Stimulated activated CD4-positive, alpha-beta T cell treated with anti-CD3 and anti-CD28 coated beads, Interleukin-15, amount 100 ng/mL, for 48 hours (primary cell): Measurements from ENCODE around the gene LRMDA.

Experiments
- DNase-seq, 2 donors: peaks; one replicate each; pipeline ENCODE4 v3.0.0-alpha.2; 2020; ENCODE audit warnings: low read depth in 2 of 2

Gene LRMDA

DNA sequence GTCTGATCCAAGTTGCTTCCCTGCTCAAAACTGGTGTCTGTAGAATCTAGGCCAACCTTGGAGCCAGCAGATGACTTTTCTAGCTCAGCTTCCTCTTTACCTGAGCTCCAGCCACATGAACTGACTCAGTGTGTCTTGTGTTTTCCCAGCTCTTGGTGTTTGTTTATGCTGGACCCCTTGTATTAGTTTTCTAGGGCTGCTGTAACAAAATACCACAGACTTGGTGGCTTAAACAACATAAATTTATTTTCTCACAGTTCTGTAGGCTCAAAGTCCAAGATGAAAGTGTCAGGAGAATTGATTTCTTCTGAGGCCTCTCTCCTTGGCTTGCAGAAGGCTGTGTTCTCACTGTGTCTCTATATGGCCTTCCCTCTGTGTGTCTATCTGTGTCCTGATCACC, 45.1 kb downstream of the LRMDA start:
- no peak for DNase-seq

DNA sequence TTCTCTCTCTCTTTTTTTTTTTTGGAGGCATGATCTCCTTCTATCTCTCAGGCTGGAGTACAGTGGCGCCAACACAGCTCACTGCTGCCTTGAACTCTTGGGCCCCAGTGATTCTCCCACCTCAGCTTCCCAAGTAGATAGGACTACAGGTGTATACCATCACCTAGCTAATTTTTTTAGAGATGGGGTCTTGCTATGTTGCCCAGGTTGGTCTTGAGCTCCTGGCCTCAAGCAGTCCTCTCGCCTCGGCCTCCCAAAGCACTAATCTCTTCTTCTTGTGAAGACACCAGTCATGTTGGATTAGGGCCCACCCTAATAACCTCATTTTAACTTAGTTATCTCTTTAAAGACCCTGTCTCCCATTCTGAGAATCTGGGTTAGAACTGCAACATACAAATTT, 45.6 kb downstream of the LRMDA start:
- no peak for DNase-seq

DNA sequence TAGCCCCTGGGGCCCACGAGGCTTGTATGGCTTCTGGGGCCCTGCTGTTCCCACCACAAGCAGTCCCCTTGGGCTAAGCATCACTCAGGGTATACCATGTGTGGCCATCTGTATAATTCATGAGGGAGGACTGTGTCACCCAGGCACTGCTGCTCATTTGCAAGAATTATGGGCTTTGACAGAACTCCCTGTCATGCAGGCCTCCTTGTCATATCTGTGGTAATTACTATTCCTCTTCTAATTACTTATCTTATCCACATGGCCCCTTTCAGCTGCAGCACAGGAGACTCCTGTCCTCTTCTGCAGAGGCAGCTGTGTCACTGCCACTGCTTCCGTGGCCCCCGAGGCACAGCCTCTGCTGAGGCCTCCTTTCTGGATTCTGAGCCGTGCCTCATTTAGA, 46.3 kb downstream of the LRMDA start:
- no peak for DNase-seq

DNA sequence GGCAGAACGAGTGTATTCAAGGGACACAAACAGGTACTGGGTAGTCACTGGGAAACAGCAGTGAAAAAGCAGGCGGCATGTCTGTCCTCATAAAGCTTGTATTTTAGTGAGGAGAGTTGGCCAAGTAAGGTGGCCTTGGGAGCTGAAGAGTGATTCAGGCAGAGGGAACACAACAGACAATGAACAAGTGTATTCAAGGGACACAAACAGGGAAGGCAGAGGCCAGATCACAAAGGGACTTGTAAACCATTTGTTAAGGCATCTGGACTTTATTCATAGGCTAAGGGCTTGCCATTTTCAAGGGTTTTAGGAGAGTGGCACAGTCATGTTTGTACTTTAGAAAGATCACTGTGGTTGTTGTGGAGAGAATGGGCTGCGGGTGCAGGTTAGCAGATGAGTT, 49.0 kb downstream of the LRMDA start:
- no peak for DNase-seq

DNA sequence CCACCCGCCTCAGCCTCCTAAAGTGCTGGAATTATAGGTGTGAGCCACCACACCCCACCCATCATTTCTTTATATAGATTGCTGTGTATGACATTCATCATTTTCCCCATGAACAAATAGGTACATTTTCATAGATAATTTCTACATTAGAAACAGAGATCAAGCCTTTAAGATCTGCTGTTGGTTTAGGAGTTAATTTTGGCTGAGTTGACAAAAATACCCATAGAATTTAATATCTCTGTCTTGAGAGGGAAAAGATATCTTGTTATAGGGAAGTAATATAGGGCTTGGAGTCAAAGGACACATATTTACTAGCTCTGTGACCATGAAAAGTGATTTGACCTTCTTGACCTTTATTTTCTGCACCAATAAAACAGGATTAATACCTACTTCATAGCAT, 51.8 kb downstream of the LRMDA start:
- no peak for DNase-seq

DNA sequence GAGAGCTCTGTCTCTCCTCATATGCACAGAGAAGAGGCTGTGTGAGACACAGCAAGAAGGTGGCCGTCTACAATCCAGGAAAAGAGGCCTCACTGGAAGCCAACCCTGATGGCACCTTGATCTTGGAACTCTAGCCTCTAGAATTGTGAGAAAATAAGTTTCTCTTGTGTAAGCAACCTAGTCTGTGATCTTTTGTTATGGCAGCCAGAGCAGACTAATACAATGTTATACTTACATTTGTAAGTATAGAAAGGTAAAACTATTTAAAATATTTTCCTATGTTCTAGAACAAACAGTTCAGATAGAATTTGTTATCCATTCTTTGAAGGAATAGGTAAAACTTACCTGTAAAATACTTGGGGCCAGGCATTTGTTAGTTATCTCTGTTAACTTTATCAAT, 53.3 kb downstream of the LRMDA start:
- DNase-seq, result no peak

DNA sequence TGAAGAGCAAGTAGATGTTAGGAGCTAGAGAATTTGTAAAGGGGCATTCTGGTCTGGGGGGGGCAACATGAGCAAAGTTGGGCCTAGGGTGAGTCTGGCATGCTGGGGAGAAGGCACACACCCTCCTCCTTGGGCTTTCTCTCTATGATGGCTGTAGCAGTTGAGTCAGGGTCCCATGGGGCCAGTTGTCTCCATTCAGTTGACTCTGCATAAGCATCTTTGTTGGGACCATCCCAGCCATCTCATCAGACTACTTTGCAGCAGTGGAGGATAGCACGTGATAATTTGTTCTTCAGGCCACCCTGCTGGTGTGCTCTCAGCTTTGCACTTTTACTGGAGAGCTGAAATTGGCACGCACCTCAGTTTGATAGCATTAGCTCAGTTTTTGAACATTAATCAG, 55.2 kb downstream of the LRMDA start:
- DNase-seq, result no peak

DNA sequence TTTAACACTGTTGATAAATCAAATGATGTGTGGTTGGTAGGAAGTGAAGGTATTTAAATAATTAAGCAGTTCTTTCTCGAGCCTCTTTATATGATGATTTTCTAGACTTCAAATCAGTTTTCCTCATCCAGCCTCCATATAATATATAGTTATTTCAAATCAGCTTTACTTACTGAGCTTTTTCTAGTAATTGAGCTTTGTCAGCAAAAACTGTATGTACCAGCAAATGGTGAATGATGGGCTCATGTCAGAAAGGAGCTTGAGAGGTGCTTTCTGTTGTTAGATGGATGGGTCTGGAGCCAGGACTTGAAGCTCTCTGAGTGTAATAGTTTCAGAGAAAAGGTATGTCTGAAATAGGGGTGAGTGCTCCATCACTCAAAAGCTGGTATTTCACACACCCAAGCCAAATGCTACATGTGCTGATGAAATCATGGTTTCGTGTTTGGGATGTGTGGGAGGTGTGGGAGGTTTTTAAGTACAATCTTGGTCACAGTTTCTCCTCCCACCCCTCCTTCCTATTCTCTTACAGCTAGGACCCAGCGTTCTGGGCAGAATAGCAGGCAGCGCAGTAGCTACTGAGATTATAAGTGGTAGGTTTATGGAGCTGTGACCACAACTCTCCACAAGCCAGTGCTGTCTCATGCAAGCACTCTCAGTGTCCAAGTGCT, 55.8 kb downstream of the LRMDA start:
- no peak for DNase-seq

DNA sequence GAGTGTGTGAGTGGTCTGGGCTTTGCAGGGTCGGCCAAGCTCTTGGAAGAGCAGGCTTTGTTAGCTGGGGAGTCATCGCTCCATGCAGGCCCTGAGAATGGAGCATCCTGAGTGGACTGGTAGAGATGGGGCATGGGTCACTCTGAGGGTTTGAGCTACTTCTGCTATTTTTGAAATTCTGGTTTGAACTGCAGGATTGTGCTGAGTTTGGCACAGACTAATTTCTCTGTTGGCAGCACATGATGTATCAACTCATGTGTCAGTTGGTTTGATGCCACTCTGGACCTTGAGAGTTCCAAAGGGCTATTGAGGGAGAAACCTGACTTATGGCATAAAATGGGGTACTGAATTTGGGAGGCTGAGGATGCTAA, 56.3 kb downstream of the LRMDA start:
- no peak for DNase-seq

DNA sequence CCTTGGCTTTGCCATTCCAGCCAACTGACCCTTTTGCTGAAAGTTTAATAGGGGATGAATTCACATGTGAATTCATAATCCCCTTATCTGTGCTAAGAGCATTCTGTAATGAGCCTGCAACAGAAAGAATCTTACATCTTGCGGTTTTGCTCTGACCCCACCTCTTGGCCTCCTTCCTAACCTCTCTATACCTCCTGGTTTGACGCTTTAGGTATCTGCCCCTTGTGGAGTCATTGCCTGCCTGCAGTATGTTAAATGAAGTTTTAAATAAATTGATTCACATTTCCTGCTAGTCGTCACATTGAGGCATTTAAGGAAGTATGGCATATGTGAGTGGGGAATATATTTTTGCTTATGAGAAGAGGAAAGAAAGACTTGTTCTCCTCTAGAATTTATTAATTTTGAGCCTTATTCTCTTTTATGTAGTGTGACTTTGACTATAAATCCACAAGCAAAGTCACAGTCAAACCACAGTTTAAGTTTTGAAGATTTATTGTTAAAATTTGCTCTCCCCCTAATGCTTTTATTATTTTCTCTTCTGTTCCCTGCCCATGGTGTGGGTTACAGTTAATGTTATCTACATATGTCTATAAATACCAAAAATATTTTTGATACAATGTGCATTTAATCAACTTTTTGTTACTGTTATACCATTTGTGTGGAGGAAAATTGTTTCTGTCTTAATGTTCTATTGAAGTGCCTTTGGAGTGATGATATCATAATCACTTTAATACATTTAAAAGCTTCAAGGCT, 60.9 kb downstream of the LRMDA start:
- no peak for DNase-seq

DNA sequence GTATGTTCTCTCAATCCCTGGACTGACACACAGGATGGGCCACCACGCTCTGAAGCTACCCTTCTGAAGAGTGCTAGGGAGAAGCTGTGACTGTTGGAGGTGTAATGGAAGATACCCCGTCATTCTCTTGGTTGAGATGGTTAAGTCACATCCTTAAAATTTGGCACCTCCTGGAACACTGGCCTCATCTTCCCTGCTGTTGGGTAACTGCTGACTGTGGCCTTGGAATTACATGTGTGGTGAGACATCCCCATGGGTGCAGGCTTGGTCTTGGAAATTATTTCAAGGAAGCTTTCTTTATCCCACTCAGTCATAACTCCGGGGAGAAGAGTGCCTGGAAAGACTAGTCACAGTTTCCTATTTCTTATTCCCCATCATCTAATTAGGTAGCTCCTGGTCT, 62.0 kb downstream of the LRMDA start:
- DNase-seq, result no peak

DNA sequence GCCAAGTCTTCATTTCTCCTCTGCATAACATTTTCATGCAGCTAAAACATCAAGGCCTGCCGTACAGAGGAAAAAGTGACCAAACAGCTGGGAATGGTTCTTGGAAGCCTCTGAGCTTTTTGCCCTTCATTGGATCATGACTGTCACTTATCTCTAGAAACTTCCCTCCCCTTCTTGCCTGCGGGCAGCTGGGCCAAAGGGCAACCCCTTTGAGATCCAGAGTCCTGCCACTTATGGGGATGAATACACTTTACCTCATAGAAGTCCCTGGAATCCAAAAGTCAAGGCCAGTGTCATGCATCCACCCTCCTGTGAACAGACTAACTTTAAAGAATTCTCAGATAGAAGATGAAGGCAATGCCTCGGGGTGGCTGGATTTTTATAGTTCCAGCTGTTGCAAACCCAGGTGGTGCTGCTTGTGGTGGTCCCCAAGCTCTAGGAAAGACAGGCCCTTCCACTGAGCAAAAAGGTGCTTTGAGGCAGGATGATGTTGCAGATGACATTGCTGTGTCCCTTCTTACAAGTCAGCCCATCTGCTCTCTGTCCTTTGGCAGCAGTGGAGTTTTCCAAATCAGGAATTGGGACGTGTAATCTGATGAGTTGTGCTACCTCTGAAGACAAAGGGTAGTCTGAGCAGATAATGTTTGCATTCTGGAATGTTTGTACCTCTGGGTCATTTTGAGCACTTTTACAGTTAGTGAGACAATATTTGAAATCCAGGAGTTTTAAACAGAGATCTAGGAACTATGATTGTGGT, 64.2 kb downstream of the LRMDA start:
- DNase-seq, result no peak

DNA sequence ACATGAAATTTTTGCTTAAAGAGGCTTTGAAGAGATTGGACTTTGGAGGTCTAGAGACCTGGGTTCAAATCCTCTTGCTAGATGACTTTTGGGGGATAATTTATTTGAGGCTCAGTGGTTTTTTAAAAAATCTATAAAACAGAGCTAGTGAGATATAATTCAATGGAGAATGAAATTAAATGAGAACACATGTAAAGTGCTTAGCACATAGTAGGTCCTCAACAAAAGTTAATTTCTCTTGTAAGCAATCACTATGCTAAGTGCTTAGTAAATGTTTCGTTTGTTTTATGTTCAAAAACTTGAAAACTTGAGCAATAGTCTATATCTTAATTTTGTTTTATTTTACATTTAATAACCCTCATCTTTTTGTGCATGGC, 64.8 kb downstream of the LRMDA start:
- no peak for DNase-seq

DNA sequence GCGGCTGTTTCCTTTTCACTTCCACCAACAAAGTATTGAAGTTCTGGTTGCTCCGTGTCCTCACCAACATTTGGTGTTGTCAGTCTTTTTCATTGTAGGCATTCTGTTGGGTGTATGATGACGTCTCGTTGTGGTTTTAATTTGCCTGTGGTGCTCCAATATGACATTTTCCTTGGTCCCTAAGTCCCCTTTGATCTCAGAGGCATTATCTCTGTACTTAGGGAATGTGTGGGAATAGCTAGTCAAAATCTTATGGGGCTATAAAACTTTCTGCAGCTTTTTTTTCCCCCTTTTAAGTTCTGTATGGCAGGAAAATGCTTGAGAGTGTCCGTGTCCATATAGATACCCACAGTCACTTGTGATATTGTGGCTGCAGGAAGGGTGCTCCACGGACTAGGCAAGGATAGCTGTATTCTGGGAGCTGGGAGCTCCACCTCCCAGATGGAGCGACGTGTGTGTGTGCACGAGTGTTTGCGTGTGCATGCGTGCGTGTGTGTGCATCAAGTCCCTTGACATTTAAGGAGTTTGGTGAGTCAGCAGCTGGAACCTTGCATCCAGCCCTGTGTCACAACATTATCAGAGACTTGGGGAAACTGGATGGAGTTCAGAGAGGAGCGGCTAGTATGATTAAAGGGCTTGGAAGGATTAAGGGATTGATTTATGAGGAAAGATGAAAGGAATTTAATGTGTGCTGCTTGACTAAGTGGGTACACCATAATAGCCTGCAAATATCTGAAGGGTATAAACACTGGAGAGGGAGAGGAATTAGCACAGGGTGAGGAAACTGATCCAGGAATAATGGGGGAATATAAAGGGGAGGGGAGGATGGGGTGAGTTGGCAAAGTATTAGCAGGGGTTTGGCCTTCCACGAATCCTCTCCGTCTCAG, 66.8 kb downstream of the LRMDA start:
- DNase-seq, result no peak

DNA sequence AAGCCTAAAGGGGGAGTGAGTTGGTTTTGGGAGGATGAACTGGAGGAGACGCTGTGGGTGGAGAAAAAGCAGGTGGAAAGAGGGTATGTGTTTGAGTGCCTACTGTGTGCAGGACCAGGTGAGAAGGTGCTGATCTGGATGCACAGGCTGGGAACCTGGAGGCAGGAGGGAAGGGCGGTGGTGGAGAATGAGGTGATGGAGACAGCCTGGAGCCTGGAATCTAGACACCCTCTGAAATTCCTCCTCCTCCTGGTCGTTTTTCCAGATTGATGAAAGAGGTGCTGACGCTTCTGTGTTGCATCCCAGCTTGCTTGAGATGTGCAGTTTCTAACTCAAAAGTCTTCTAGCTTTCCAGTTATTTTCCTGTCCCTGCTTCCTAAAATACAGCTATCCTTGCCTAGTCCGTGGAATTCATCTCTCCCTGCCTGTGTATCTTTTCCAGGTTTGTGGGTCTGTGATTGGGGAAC, 67.5 kb downstream of the LRMDA start:
- no peak for DNase-seq

DNA sequence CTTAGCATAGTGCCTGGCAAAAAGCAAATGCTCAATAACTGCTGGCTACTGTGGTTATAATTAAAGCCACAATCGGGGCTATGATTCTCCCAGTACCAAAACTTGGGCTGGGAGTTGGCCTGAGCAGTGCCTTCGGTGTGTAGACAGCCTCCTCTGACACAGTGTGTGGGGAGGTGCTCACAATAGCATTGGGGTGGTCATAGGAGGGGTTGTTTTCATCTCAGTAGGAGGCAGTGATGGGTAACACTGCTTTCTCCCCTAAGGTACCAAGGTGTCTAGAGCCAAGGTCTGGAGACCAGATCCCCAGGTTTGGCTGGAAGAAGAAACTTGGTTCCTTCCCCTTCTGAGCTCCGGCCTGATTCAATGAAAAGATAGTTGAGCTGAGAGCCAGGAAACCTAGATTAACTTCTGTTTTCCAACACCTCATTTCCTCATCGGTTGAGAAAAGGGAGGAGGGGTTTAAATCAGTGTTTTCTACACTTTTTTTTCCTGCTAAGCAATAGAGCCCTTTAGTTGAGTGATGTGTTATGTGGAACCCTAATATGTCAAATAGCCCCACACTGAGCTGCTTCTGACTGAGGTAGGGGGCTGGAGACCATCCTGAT, 68.2 kb downstream of the LRMDA start:
- DNase-seq, result no peak

DNA sequence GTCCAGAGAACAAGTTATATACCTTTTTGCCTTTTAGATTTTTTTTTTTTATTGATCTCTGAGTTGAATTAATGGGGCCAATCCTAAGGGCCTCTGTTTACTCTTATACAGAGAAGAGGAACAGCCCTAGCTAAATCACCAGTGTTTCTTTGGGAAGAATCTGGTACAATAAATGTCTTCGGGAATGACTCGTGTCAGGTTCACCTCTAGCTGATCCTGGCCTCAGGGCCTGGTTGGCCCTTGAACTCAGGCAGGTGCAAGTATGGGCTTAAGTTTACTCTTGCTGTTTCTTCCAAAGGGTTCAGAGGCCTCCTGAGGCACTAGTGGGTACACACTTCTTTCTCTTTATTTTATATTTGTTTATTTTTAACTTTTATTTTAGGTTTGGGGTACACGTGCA, 71.0 kb downstream of the LRMDA start:
- no peak for DNase-seq

DNA sequence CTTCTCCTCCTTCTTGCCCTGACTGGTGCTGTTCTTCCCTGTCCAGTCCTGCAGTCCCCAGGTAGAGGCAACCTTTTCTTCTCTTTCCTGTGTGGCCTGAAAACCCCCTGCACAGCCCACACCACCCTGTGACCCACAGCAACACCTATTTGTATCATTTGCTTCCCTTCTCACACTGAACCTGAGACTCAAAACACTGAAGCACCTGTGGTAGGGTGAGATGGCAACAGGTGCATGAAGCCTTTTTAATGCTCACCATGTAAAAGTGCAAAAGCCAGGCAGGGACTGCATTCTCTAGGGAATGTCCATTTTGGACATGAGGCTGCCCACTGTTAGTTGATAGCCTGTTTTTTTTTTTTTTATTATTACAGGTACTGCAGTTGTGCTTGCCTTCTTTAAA, 71.4 kb downstream of the LRMDA start:
- no peak for DNase-seq

DNA sequence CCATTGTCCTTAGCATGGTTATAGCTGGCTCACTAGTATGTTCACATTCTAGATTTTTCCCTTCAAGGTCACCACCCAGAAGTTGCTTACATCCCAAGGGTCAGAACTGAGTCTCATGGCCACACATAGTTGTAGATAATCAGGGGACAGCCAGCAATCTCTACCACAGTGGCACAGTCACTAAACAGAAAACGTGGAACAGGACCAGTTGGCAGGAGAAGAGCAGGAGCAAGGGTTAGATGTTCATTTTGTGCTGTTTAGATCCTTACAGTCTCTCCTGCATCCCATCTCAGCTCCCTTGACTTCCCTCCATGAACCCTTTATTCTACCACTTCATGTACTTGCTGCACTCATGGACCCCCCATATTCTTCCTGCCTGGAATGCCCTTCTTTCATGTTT, 73.9 kb downstream of the LRMDA start:
- DNase-seq, result no peak

DNA sequence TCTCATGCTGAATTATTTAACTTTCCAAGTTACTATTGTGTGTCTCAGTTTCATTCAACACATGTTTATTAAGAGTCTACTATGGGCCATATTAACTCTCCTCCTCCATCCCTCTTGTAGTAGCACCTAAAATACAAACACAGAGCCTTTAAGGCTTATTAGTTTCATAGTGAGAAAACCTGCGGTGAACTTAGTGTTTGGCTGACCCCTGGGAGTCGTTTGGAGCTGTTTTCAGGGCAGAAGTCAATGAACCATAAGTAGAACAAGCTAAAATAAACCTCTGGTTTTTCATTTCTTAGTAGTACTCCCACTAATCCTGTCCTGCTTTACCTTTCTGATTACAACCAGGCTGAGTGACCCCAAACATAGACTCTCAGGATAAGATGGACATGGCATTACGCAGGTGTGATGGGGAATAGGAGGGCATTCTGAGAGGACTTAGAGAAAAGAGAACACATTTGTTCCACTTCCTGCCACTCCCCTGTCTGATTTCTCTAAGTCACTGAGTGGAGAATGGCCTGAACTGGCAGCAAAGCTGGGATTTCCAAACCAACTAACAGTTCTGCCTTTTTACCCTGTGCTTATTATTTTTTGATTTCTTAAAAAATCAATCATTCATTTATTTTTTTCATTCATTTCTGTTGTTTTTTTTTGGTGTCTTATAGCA, 74.5 kb downstream of the LRMDA start:
- DNase-seq, result no peak

DNA sequence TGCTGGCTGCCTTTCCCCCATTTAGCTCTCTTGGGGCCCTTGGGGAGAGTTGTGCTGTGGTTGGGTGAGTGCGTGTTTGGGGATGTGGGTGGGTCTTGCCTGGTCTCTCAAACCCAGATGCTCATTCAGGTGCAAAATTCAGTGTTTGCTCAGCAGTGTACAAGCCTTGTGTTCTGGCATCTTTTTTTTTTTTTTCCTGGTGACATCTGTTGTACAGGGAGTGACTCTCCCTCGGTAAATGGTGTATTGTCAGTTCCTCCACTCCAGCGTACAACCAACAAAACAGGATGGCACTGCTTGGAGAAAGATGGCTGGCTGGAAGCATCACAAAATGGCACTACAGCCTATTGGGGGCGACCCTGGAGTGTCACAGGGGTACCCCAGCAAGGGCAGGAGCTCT, 75.5 kb downstream of the LRMDA start:
- DNase-seq, result no peak
